Vagina (tissue), 2 donors: ENCODE data around the gene SAMHD1.

ENCODE experiments used
- CTCF ChIP-seq, 3 experiments: fragments of 450-650 bp in 2 of 3; fragments of 200-600 bp in 1 of 3; sonication (generic) in 1 of 3; IDR thresholded peaks; one replicate each; pipeline ENCODE4 v1.5.1; 2017 to 2019; ENCODE audit warnings: antibody characterized with exemption in 3 of 3, mild to moderate bottlenecking in 2 of 3, moderate library complexity in 2 of 3
- POLR2AphosphoS5 ChIP-seq, 2 donors: sonication (generic); formaldehyde crosslinking; IDR thresholded peaks; one replicate each; pipeline ENCODE4 v1.9.0; 2017; ENCODE audit warnings: antibody characterized with exemption in 2 of 2, mild to moderate bottlenecking in 2 of 2, low read depth in 1 of 2; ENCODE audit not compliant: insufficient read depth in 1 of 2

GRCh38 chr20:36904690-36905089 lies 46.8 kb downstream of the SAMHD1 start:
- no peak for TF ChIP-seq CTCF (IDR thresholded peaks at IDR 0.05)
- TF ChIP-seq POLR2AphosphoS5 (IDR thresholded peaks at IDR 0.05; ENCODE audit: insufficient read depth in 1 of 2, low read depth in 1 of 2) = no peak
